Erythroblast (primary cell): ENCODE measurements around the gene MTURN.
"Not testable (repeated sequence)": the region's sequence is repeated elsewhere in the genome, so short reads cannot be mapped to it uniquely, and the experiment has no call there.

Experiments
- GATA1 ChIP-seq: IDR thresholded peaks from 2 replicates; pipeline ENCODE4 v1.6.1; 2011; ENCODE audit warnings: low read depth, mild to moderate bottlenecking, control low read depth, low read length, moderate library complexity
- POLR2A ChIP-seq: IDR thresholded peaks from 2 replicates; pipeline ENCODE4 v1.6.1; 2011; ENCODE audit warnings: mild to moderate bottlenecking, low read length

GRCh38 chr7:30188381-30188780 lies 53.6 kb downstream of the MTURN start:
- not testable (repeated sequence) for TF ChIP-seq POLR2A, GATA1
